GM20431 (cell line): ENCODE data around the gene LSG1.

ENCODE experiments used
- in situ Hi-C: fragments of 300-500 bp; cut with MseI, MboI; formaldehyde crosslinking; loops from one replicate; pipeline ENCODE4 v1.15.0; 2020; ENCODE audit warnings: low sequenced_read_pairs; ENCODE audit not compliant: unreplicated experiment

The LSG1 gene

DNA sequence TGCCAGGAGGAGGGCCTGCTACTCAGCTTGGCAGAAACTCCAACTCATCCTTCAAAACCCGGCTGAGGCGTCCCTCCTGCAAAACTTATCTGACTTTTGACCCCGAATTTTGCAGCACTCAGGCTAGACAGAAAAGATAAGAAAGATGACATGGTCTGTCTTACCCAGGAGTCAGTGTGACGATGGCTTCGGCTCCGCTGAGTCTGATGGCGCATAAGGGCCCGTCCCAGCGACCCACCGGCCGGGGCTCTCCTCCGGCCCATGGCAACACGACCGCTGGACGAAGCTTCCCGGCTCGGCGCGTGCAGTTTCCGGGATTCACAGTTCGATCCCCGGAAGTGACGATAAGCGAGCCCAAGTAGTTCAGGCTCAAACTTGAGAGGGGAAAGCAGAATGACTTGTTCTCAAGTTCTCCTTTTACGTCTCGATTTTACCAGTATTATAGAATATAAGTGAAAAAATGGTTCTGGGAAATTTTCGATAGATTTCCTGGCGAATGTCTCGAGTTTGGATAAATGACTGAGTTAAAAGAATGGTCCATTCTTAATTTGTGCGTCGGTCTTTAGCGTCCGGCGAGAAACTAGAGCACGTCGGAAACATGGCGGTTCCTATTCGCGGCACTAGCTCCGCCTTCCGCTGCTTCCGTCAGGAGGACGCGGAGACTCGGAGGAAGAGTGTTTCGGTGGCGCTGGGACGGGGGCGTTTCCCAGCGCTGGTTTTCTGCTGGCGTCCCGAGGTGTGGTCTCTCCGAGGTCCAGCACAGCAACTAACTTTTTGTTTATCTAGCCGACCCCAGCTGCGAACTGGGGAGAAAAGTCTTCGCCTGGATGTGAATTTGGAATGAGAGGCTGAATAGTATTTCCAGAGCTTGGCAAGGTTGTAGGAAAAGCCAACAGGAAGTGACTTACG lies at the start of gene LSG1:
Gene LSG1, minus strand, starts transcription at position 292 of the 909 bp plus-strand sequence. Its CDS starts 29 bp downstream, at position 263.
- in situ Hi-C loops = loop anchor here (25.0 kb wide), 1 partner anchor 865 kb away; the partner anchor contains the start of gene PPP1R2

DNA sequence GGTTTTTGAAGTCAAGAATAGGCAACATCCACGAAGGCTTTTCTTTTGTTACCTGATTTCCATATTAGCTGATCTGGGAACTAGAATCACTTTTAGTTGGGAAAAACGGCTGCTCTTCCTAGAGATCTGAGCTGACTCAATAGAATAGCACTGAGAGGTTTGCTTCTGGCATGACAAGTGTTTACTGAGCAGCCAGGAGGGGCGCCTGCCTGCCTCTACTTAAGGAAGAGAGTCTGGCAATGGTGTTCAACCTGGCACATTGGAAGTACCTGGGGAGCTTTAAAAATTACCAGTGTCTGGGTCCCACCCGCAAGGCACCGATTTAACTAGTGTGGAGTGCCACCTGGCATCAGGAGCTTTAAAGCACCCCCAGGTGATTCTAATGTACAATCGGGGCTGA lies 48.1 kb upstream of the LSG1 start:
- in situ Hi-C loops = no loop called here

DNA sequence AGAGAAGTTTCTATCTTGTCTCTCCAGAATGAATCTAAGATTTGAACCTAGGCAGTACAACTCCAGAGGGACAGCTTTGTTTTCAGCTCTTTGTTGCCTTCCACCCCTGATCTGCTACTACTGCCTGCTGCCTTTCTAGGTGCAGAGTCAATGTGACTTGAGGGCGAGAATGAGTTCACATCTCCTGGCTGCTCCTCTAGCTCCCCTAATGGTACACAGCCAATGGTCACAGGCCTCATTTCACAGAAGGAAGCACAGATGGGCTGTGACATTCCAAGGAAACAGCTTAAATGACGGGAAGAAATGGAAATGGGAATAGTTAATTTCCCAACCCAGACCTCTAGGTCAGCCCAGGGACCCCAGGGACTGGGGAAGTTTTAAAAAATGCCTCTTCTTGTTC lies 46.1 kb upstream of the LSG1 start:
- in situ Hi-C loops = no loop called here

DNA sequence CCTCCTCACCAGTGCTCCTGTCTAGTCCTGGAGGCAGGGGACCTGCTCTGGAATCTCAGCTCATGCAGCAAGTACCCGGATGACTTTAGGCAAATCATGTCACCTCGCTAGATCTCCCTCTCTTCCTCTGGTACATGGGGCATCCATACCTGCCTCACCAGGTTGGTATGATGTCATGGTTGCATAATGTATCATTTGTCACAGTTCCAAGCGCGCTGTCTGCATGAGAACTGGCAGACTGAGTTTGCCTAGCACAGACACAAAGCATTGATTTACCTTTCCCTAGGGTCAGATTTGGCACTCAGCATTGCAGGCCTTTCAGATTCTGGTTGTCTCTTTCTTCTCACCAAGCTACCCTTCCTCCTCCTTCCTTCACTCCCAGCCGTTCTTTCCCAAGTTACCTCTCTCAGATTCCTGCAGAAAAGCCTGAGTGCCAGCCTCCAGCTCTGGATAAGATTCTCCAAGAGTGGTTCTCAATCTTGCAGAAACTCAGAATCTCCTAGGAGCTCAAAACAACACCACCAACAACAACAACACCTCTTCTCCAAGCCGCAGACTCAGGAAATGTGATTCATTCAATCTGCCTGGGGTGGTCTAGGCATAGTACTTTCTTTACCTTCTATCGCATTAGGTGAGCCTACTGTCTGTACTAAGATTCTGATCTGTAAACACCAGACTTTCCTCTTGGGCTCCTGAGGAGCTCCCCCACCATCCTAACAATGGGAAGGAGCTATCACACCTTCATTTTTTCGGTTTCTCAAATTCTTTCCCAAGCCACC lies 43.2 kb upstream of the LSG1 start:
- in situ Hi-C loops = no loop called here

DNA sequence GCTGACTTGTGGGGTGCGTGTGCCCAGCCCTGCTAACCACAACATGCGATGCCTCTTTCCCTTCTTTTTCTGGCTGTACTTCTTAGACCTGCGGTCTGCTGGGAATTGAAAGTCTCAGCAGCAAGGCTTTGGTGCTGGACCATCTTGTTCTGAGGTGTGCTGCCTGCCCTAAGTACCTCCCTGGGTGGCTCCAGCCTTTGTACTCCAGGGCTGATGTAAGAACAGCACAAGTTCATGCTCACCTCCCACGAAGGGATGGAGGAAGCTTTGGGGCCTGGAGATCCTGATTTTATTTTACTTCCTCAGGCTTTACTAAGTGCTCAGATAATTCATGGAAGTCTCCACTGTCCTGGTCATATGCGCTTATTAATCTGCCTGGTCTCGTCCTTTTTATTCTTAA lies 42.6 kb upstream of the LSG1 start:
- in situ Hi-C loops = no loop called here

DNA sequence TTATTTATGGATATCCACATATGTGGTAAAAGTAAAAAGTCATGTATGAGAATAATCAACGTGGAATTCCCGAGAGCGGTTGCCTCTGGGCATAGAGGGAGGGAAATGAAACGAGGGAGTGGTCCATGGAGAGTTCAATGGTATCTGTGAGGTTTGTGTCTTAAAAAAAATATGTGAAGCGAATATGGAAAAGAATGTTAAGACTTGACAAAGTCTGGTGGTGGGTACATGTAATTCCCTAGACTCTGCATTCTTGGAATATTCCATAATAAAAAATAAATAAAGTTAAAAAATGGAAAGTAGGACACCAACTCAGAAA lies 42.1 kb upstream of the LSG1 start:
- in situ Hi-C loops = no loop called here

DNA sequence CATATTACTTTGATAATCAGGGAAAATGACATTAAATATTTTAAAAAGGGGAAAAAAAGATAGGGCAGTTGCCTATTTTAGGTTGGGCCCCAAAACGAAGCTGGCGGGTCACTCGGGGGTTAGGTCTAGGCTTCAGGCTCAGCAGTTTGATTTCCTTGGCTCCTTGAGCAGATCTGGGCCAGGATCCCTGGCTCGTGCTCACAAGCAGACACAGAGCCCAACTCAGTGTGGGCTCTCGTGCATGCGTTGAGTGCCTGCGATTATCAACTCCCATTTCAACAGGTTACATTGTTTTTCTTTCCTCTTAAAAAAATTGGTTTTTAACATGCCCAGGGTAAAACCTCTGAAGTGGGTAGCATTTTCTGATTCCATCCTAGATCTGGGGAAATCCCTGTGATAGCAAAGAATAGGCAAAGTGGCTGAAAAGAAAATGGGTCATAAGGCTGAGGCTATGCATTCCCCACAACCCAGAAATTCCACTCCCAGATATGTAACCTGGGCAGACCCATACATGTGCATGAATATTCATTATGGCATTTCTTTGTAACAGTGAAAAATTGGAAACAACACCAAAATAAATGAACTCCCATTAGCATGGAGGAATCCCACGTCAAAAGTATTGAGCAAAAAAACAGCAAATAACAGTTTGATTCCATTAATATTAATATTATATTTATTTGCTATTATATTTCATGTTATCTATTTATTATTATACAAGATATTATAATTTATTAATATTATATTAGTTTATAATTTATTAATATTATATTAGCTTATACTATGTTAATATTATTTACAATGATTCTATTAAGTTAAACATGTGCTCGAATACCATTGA lies 41.5 kb upstream of the LSG1 start:
- in situ Hi-C loops = no loop called here

DNA sequence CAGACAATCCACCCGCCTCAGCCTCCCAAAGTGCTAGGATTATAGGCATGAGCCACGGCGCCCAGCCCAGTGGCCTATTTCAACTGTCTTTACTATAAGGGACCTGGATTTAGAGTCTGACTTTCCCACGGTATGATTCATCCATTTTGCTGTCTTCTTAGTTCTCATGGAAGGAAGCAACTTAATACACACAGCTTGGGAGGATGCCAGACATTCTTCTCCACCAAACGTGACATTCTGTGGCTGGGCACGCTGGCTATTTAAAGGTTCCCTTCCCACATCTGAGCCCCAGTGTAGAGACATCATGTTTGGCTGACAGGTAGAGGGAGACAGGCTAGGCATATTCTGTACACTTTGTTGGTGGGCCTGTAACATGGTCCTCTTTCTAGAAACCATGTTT lies 39.9 kb upstream of the LSG1 start:
- in situ Hi-C loops = no loop called here

DNA sequence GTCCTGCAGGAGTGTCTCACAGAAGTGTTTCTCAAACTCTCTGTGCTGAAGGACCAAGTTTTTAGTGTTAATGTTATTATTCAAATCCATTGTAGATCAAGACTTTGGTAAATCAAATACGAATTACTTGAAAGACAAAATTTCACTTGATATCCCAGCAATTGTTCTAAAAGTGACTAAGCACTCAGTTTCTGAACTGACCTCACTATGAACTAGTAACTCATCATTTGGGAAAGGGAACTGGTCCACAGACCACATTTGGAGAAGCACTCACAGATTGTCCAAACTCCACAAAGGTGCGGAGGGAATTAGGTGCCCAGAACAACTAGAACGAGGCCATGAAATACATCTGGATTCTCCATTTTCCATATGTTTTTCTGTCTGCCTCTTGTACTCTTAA lies 39.3 kb upstream of the LSG1 start:
- in situ Hi-C loops = no loop called here

DNA sequence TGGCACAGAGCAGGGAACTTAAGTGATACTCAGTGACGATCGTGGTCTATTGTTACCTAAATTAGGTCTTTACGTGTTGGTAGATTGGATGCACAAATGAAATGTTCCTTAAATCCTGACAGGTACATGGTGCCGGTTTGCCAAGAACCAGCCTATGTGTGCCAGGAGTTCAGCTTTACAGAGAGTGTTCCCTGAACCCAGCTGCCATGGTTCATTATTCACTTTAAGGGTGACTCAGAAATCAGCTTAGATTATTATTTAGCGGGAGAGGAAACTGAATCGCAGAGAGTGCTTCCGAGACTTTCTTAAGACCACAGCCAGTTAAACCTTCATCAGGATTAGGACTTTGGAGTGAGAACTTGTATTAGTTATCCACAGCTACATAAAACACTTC lies 35.2 kb upstream of the LSG1 start:
- in situ Hi-C loops = no loop called here

DNA sequence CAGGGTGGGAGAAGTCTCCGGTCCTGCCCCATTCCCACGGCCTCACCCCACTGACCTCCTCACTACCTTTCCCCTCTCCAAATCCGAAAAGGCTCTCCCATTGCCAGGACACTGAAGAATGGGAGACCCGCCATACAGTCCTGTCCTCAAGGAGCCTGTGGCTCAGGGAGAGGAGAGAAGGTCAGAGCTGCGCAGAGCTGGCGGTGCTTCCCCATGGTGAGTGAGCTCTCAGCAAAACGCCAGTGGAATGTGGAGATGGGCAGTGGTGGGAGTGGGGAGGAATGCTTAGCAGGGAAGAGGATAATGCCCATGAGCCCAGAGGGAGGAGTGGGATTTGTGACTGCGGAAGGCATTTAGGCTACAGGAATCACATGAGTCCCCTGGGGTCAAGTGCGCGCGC lies 33.8 kb upstream of the LSG1 start:
- in situ Hi-C loops = no loop called here

DNA sequence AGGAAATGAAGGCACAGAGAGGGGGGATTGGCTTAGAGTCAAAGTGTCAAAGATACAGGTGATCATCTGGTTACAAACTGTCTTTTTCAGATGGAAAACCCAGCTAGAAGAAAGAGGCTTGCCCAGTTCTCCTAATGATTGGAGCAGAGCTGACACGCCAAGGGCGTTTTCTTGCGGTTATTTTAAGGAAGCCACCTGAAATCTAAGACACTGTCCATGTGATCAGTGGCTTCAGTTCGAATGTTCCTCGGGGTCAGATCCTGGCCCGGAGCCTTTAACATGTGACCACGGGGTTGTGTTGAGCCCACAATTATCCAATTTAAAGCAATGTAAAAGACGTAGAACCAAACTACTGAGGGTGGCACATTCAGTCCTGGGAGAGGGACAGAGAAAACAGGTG lies 33.2 kb upstream of the LSG1 start:
- in situ Hi-C loops = no loop called here

DNA sequence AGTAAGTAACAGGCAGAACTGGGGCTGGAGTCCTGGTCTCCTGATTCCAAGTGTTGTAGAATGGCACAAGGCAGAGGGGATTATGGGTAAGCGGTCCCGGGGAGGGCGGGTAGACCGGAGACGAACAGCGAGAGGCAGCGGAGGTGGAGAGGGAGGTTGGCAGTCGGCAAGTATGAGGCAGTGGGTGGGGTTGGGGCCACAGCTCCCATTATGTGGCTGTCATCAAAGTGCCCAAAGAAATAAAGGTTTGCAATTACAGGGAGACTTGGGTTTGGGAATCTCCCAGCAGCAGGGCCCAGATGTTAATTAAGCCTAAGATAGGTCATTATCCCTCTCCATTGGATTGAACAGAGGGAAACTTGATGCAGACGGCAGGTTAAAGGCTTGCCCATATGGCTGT lies 30.6 kb upstream of the LSG1 start:
- in situ Hi-C loops = no loop called here

DNA sequence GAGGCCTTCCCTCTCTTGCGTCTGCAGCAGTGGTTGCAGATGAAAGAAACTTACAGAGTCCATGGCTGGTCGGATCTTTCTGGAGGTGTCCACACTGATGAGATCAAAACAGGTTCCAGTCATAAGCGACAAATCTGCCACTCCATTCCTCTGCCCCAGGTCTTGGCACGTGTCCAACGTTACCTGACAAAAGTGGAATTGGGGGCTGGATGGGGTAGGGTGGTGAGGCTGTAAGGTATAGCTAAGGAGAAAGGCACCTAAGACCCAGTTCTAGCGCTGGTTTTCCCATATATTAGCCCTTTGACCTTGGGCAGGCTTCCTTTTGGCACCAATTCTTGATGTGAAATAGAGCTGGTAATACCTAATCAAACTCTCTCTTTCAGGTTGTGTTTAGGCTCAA lies 24.7 kb upstream of the LSG1 start:
- in situ Hi-C loops = no loop called here

DNA sequence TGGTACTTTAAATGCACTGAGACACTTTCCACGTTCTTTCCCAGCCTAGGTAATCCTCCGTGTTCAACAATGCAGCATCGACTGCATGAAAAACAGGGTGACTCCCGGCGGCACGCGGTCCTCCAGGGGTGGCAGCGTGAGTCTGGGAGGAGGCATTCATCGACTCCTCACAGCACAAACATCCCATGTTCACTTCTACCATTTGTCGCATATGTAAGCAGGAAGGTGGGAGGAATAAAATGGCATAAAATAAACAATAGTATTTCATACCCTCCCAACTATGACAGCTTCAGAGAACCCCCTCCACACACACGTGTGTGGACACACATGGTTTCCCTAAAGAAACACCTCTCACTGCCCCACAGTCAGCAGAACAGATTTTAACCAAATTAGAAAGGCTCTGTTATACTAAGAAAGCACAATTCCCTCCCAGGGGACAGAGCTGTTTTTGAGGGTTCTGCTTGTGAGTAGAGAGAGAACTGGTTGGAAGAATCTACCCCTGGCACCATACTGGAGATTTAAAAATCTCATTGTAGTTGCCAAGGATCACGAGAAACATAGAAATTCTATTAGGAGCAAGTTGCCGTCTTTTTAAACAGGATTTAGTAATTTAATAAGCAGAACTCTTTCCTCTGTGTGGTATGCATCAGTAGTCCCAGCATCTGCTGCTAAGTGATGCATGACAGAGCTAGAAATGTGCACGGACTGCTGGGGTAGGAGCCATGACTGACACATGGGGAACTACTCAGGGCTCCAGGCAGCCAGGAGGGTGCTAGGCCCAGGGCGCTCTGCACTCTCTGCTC lies 19.7 kb upstream of the LSG1 start:
- in situ Hi-C loops = no loop called here

DNA sequence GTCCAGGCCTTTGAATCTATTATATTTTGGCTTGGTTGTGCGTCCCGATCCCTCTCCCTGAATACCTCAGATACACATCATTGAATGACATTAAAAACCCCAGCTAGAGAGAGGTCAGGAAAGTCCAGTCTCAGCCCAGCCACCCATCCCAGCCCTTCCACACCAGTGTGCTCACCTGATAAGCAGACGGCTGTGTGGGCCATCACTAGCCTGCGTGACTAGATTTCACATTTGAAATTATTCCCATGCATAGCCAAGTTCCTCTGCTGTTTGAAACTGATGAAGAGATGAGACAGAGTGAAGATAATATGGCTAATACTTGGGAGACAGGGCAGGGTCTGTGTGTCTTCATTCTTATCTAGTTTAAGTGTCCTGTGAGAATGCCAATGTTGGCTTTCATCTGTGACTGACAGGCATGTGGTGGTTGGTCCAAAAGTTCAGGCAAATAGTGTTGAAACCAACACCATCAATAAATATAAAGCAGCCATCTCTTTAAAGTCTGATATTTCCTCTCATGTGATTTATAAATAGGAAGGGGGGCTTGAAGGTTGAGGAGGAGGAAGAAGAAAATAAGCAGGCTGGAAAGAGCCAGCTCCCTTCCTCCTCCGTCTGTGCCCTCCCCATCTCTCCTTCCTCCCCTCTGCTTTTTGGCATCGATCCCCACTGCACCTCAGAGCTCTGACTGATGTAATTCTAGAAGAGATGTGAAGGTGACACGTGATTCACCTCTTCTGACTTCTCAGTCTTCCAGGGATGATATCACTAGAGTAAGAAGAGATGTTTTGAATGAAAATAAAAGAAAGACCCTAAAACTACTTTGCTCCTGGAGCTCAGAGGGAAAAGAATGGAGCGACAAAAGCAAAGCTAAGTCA lies 18.7 kb upstream of the LSG1 start:
- in situ Hi-C loops = no loop called here

DNA sequence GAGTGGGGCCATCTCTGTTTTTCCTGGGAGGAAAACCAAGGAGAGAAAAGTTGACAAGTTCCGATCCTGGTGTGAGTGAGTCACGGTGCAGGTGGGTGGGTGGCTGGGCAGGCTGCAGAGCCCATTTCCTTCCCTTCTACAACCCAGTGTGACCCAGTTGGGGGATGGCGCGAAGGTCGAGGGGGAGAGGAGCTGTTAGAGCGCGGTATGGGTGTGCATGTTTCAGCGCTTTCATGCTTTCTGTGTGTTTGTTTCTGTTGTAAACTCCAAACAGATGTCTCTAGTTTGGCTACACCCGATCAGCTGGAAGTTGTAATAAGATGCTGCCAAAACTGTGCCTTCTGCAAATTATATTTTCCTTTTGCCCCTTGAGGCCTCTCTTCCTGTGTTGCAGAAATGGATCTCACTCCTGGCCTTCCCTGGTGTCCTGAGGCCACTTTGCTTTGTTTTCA lies 17.5 kb upstream of the LSG1 start:
- in situ Hi-C loops = loop anchor here (10.0 kb wide), 2 partner anchors 415 to 575 kb away; no protein-coding TSS in a partner anchor

DNA sequence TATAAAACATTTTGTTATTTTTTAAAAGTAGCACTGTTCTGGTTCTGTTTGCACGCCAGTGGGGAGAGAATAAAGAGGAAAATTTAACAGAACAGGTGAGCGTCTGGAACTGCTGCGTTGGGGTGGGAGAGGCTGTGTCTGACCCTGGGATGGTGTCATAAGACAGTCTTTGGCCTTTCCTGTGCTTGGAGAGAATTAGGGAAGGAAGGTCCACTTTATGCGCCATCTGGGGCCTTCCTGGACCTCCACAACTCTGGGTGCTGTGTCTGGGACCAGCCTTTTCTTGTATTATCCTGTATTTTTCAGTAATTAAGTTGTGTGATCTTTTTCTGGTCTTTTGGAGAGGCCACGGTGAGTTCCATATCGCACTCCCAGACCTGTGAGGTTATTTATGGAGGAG lies 17.0 kb upstream of the LSG1 start:
- in situ Hi-C loops = loop anchor here (10.0 kb wide), 2 partner anchors 416 to 576 kb away; no protein-coding TSS in a partner anchor
